Measurements from ENCODE around the gene SLC6A11.

The SLC6A11 gene

GRCh38 chr3:10792208-10792607, 23.8 kb upstream of the SLC6A11 start:
- no peak for DNase-seq

- DNase-seq: no peak
Observed at GRCh38 chr3:10798600-10799367, 17.2 kb upstream of the SLC6A11 start.

GRCh38 chr3:10804183-10804648, 11.8 kb upstream of the SLC6A11 start:
- DNase-seq: no peak

- no peak for DNase-seq
Observed at GRCh38 chr3:10806006-10806405, 10.0 kb upstream of the SLC6A11 start.

GRCh38 chr3:10808130-10808735, 7.8 kb upstream of the SLC6A11 start:
- DNase-seq: no peak

GRCh38 chr3:10808974-10809373, 7.1 kb upstream of the SLC6A11 start:
- no peak for DNase-seq

GRCh38 chr3:10810376-10810775, 5.7 kb upstream of the SLC6A11 start:
- no peak for DNase-seq

GRCh38 chr3:10813425-10813824, 2.6 kb upstream of the SLC6A11 start:
- DNase-seq: no peak

GRCh38 chr3:10814623-10815022, 1.4 kb upstream of the SLC6A11 start:
- no peak for DNase-seq

- DNase-seq: no peak
Observed at GRCh38 chr3:10815487-10815886, 541 bp upstream of the SLC6A11 start.

- no peak for DNase-seq
Observed at GRCh38 chr3:10816863-10817253, 830 bp downstream of the SLC6A11 start.

- DNase-seq: no peak
Observed at GRCh38 chr3:10817506-10817905, 1.5 kb downstream of the SLC6A11 start.

GRCh38 chr3:10822055-10822454, 6.0 kb downstream of the SLC6A11 start:
- no peak for DNase-seq

GRCh38 chr3:10822708-10823515, 6.9 kb downstream of the SLC6A11 start:
- no peak for DNase-seq

GRCh38 chr3:10823516-10823818, 7.4 kb downstream of the SLC6A11 start:
- DNase-seq: no peak

- no peak for DNase-seq
Observed at GRCh38 chr3:10824468-10824867, 8.4 kb downstream of the SLC6A11 start.

GRCh38 chr3:10833855-10834414, 17.9 kb downstream of the SLC6A11 start:
- no peak for DNase-seq

- DNase-seq: no peak
Observed at GRCh38 chr3:10834951-10835350, 18.9 kb downstream of the SLC6A11 start.

- no peak for DNase-seq
Observed at GRCh38 chr3:10835406-10835805, 19.4 kb downstream of the SLC6A11 start.

GRCh38 chr3:10836676-10837075, 20.6 kb downstream of the SLC6A11 start:
- DNase-seq: no peak

- DNase-seq: no peak
Observed at GRCh38 chr3:10837849-10838248, 21.8 kb downstream of the SLC6A11 start.

GRCh38 chr3:10839167-10839566, 23.1 kb downstream of the SLC6A11 start:
- no peak for DNase-seq

GRCh38 chr3:10841100-10841499, 25.1 kb downstream of the SLC6A11 start:
- no peak for DNase-seq

- no peak for DNase-seq
Observed at GRCh38 chr3:10843378-10843777, 27.4 kb downstream of the SLC6A11 start.

Measured in activated CD8-positive, alpha-beta memory T cell treated with anti-CD3 and anti-CD28 coated beads, Interleukin-2, amount 50 U/mL, for 4 hours (primary cell).